Activated T-cell treated with anti-CD3 and anti-CD28 coated beads for 1 hour (primary cell): ENCODE measurements around the gene ZBTB46.
A peak's percentile ranks its signal among the peaks of the same experiment; 100 is the strongest.
"Not testable (repeated sequence)": the region's sequence is repeated elsewhere in the genome, so short reads cannot be mapped to it uniquely, and the experiment has no call there.

ENCODE experiments used
- DNase-seq: peaks from one replicate; pipeline ENCODE4 v3.0.0-alpha.2; 2020; ENCODE audit warnings: low read depth

ZBTB46 gene

DNA sequence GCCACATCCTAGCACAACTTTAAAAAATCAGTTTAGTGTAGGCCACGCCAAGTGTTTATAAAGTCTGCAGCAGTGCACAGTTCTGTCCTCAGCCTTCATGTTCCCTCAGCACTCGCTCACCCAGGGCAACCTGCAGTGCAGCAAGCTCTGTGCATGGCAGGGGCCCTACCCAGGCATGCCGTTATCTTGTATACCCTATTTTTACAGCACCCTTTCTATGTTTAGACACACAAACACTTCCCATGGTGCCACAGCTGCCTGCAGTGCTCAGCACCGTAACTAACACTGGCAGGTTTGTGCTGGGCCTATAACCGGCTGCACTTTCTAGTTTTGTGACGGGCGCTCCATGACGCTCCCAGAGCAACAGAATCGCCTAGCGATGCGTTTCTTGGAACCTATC is 43.8 kb downstream of the ZBTB46 start:
- no peak for DNase-seq

DNA sequence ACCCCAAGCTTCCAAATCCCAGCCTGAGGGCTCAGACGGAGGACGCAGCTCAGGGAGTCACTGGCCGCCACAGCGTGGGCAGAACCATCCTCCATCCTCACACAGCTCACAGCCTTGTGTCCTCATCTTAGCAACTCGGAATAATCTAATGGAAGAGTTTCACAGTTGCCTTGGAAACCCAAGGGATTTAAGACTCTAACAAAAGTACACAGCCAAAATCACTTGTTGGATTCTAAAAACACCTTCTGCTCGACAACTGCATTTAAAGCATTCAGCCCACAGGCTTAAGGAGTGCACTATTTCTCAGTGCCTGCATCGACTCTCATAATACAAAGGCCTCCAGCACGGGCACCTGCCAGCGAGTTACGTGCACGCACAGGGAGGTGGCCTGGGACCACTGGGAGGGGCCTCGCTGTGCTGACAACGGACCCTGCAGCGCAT is 45.4 kb downstream of the ZBTB46 start:
- no peak for DNase-seq

DNA sequence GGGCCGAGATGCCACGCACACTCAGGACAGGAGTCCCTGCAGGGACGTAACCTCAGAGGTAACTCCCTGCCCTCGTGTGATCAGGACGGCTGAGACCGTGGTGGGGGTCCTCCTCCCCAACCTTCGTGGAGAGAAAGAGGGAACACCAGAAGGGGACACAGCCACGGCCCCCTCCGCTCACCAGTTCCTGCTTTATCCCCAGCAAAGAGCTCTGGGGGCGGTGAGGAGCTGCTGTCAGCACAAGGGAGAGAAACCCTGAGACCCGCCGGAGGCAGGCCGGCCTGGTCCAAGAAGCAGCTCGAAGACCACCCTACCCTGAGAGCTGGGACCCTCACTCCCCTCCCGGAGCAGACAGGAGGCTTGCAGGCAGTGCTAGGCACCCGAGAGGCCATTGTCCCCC is 47.1 kb downstream of the ZBTB46 start:
- DNase-seq = no peak

DNA sequence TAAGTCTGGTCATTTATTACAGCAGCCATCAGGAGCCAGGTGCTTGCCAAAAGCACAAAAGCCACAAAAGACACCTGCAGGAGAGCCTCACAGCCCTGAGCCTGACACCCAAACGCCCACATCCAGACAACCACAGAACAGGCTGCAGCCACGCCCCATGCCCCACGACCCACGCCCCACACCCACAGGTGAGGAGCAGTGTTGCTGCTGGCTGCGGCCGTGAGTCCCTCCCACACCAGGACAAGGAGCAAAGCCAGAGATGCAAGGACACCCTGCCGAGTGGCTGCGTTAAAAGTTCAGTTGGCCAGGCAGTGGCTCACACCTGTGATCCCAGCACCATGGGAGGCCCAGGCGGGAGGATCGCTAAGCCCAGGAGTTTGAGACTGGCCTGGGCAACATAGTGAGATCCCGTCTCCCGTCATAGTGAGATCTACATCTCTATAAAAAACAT is 48.5 kb downstream of the ZBTB46 start:
- DNase-seq = no peak

DNA sequence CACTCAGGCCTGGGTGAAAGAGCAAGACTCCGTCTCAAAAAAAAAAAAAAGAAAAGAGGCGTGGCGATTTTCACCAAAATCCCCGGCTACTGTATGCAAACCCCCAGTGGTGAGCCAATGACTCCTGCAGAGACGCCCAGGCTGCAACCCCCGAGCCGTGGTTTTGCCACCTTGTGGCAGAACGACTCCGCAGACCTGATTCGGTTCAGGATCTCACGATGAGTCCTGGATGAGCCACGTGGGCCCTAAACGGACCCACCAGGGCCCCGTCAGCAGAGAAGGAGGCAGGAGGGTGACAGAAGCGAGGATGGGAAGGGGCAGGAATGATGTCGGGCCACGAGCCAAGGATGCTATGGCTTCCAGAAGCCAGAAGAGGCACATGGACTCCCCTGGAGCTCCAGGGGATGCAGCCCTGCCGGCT is 49.0 kb downstream of the ZBTB46 start:
- DNase-seq = peak; percentile 9

DNA sequence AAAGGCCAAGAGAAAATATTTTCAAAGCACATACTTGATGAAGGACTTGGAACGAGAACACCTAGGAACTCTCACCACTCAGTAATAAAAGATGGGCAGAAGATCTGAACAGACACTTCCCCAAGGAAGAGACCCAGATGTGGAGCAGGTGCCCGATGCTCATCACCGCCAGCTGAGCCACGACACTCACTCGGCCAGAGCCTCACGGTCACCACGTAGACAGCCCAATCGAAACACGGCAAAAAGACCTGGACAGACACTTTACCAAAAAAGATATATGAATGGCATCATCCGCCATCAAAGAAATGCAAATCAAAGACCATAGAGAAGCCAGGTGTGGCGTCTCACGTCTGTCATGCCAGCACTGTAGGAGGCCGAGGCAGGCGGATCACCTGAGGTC is 49.9 kb downstream of the ZBTB46 start:
- DNase-seq = no peak

DNA sequence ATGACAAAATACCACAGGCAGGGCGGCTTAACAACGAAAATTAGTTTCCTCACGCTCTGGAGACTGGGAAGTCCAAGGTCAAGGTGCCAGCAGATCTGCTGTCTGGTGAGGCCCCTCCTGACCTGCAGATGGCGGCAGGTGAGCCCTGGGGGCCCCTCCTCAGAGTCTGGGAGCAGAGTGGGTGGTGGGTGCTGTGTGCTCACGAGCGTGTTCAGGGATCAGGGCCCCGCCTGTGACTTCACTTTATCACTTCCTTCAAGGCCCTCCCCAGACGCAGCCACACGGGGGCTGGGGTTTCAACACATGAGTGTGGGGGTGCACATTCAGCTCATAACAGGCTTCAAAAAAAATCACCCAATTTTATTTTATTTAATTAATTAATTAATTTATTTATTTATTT is 52.2 kb downstream of the ZBTB46 start:
- DNase-seq = no peak

DNA sequence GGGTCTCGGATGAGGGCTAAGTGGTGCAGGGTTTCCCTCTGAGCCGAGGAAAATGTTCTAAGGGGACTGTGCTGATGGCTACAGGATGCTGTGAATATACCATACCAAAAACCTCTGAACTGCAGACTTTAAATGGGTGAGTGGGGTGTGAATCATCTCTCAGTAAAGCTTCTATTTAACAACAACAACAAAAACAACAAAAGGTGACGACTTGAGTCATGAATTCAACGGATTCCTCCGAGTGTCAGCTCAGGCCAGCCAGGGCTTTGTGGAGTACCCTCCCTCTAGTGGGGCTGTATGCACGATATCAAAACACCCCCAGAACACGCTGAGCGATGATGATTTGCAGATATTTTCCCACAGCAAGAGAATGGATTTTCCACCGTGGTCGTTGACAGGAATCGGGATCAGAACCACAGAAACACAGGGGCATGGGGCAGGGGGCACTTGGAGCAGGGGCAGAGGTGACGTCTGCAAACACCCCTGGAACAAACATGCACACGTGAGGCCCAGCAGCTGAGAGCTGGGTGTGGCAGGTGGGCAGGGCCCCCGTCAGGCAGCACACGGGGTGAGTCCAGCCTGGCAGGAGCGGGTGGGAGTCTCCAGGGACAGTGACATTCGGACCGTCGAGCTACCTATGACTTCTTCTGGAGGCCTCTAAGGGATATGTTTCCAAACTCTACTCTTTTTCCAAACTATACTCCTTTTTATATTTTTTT is 52.9 kb downstream of the ZBTB46 start:
- DNase-seq = no peak

DNA sequence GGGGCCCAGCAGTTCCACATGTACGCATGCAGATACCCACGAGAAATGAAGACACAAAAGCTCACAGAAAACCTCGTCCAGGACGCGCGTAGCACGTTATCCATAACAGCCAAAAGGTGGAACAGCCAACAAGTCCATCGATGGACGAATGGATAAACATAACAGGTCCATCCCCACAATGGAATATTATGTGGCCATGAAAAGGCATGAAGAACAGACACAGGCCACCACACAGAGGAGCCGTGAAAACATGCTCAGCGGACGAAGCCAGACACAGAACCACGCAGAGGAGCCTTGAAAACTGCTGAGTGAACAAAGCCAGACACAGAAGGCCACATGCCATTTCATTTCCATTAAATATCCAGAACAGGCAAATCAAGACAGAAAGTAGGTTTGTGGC is 53.5 kb downstream of the ZBTB46 start:
- no peak for DNase-seq

DNA sequence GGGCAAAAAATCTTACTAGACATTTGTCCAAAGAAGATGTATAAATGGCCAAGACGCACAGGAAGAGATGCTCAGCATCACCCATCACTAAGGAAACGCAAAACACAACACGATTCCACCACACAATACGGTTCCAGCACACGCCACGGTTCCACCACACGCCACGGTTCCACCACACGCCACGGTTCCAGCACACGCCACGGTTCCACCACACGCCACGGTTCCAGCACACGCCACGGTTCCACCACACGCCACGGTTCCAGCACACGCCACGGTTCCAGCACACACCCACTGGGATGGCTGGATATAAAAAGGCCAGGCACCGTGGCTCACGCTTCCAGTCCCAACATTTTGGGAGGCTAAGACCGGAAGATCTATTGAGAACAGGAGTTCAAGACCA is 54.2 kb downstream of the ZBTB46 start:
- not testable (repeated sequence) for DNase-seq

DNA sequence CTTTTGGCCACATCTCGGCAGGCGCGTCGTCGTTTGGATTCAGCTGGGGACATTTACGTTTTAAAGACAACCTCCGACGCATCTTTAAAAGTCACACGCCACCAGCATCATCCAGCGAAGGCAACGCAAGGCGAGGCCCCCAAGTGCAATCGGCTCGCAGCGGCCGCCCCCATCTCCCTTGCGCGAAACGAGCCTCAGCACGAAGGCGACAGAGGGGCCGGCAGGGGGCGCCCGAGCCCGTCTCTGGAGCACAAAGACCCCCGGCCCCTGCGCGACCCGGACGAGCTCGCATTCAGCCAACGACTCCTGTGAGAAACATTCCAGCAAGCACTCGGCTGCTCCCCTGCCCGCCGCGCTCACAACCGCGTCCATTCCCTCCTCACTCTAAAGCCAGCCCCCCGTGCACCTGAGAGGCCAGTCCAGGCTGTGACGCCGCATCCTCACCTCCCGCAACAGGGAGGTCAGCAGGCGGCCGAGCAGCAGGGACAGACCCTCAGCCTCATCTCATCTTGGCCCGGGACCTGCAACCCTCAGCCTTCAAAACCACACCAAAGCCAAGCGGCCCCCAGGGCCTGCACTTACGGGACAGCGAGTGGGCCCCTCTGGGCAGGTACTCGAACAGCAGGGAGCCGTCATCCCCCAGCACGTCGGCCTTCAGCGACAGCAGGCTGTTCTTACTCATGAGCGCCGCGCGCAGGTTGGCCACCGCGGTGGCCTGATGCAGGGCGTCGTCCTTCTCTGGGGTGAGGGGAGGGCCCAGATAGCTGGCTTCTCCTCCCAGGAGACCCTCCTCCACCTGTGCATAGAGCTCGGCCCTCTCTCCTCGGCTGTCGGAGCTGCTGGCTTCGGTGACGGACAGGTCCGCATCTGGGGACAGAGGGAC is 55.7 kb downstream of the ZBTB46 start:
- DNase-seq = peak; percentile 16

DNA sequence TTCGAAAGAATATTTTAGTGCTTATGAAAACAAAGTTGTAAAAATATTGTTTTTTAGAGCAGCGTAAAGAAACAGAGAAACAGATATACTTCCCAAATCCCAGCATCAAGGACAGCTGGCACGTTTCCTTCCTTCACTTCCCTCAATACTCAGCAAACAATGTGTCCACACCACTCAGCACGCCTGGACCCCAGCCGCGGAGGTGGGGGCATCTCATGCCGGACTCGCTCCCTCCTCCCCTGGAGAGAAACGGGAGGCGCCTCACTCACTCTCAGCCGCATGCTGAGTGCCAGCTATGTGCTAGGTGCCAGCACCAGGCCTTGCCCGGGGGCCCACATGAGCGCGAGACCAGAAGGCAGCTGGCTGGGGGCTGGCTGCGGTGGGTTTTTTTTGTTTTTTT is 56.8 kb downstream of the ZBTB46 start:
- DNase-seq = no peak

DNA sequence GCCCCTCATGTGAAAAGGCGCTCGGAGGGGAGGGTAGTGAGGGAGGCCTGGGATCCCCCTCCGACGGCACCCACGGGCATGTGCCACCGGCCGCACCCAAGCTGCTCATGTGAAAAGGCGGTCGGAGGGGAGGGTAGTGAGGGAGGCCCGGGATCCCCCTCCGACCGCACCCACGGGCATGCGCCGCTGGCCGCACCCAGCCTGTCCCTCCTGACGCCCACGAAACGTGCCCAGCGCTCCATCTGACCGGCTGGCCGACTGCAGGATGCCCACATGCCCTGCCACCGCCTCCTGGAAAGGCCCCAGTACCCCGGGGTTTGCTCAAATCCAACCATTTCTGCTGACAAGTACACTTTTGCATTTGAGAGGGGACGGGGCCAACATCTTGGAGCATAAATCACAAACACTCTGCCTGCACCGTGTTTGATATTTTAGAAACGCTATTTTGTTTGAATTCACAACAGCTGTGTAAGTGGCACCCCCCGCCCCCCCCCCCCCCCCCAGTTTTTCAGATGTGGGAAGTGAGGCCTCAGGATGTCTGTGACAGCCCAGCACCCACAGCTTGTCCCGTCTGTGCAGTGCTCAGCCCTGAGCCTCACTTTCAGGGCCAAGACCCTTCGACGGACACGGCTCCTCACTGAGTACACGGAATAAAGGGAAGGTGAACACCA is 57.4 kb downstream of the ZBTB46 start:
- DNase-seq = no peak

DNA sequence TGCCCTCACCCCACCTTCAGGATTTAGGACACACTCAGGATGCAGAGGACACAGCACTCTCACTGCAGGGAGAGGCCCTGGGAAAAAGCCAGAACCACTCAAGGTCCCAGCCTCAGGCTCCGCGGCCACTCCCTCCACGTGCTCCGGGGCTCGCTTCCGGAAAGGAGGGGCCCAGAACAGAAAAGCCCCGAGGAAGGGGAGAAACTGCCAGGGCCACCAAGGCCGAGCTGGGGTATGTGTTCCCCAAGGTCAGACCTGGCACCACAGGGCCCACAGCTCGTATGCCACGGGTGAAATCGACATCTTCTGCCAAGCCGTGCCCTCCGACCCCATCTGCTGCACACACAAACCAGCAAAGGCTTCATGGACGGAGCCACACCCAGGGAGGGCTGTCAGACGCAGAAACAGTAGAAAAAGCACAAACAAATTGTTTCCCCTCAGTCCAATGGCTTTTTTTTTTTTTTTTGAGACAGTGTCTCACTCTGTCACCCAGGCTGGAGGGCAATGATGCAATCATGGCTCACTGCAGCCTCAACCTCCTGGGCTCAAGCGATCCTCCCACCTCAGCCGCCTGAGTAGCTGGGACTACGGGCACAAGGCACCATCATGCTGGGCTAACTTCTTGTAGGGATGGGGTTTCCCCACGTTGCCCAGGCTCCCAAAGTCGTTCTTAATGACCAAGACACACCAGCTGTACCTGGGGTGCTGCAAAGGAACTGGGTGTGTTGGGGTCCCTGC is 58.1 kb downstream of the ZBTB46 start:
- no peak for DNase-seq

DNA sequence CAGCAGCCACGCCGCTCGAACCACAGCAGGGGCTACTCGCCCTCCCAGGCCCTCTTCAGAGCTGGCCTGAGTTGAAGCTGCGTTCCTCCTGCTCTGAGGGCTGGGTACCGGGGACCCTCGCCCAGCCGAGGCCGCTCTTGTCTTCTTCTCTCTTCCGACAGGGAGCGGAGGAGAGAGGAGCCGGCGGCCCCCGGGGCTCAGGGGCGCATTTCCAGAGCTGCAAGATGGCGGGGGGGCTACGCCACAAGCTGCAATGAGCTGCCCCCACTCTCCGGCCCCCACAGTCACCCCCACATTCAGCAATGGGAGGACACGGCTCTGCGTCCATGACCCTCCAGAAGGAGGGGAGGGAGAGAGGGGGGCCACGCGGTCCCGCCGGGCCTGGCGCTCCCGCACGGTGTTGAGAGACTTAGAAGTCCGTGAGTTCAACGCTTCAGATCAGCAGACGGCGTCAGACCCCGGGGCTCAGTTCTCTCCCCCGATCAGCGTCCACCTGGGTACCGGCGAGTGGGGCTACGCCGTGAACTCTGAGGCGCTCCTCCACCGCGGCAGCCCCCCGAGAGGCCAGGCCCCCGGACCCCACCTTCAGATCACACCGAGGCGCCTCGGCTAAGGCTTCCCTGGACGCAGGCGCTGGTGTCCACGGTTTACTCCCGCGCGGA is 59.9 kb downstream of the ZBTB46 start:
- DNase-seq = no peak

DNA sequence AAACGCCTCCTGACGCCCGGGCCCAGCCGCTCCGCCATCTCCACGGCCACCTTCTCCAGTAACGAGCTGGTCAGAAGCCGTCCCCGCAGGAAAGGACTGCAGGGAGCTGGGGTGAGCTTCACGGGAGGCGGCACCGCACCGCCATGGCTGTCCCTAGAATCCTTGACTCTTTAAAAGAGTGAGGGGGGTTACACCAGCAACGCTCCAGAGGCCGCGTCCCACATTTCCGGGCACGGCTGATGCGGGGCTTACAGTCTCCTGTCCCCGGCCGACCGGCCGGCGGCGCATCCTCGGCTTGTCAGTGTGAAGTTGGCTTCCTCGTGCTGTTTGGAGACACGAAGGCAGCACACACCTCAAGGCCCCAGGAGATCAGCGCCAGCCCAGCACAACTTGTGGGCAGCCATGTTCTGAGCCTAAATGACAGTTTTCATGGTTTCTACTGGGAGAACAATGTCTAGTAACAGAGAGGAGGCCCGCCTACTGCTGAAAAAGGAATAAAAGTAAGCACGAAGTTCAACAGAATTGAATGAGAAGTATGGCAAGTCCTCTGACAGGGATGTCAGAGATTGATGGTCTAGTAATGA is 61.1 kb downstream of the ZBTB46 start:
- DNase-seq = no peak

DNA sequence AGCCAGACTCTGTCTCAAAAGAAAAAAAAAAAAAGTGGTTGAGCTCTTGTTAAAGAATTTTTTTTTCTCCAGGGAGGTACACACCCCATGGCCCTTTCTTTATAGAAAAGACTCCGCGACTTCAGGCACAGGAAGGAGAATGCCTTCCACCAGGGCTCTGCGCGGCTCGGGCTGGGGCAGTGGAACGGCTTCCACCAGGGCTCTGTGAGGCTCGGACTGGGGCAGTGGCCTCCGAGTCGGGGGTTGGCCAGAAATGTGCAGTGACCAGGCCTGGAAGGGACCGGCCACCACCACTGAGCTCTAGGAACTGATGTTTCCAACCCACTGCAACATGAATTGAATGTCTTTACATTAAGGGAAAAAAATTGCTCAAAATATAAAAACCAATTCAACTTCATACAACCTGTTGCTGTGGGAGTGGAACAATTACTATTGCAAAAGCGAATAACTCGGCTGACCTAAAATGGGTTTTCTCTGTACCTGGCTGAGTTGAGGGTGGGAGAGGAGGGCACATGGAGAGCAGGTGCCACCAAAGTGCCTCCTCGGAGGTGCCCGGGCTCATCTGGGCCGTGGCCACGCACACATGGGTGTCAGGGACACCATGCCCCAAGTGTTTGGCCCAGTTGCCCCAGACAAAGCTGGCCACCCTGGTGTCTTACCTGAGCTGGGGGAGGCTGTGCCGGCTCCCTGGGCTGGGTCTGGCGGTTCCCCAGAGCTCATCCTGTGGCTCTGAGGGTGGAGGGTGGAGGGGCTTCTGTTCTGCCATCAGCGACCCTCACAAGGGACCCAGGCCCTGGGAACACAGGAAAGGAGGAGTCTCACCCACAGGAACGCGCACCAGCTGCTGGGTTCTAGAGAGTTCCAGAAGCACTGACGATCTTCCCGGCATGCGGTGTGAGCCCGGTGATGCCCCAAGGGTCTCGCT is 62.2 kb downstream of the ZBTB46 start:
- DNase-seq = no peak

DNA sequence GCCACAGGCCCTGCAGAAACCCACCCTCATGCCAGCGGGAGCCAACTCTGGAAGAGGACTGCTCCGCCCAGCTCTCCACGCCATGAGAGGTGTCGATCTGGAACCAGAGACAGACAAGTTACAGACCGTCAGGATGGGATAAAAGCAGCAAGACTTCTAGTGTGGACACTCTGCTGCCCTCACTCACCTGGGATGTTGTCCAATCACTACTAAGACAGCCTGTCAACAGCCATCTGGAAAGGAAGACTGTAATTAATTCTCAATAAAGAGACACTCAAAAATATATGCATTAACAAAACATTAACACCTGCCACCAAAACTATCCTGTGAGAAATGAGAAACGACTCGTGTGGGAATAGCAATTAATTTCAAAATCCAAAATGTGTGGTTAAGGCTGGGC is 63.2 kb downstream of the ZBTB46 start:
- DNase-seq = no peak

DNA sequence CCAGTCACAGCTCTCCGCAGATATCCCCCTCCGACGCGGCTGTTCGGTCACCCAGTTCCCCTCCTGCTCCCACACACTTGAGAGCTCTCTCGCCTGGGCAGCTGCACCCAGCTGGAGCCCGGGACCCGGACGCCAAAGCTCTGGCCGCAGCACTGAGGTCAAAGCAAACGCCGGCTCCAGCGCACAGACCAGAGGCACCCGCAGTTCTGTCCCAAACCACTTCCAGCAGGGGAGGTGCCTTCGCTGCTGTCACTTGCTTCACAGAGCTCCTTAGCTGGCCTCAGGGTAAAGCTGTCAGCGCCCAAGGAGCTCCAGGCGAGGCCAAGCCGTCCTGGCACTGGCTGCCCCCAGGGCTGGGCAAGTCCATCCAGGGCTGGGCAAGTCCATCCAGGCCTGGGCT is 63.6 kb downstream of the ZBTB46 start:
- DNase-seq = no peak
